Skeletal muscle tissue (tissue), 4 donors: ENCODE results near the gene GPX2. TPM values are rescaled to one million over a fixed set of nuclear protein-coding genes. Genes with fewer than 3 reads are reported as not detected.
A peak's percentile ranks its signal among the peaks of the same experiment; 100 is the strongest.

ENCODE experiments used
- H3K27ac ChIP-seq: one replicate; pipeline ENCODE4 v1.7.0; 2013; ENCODE audit warnings: mild to moderate bottlenecking, low read depth, low read length, inconsistent platforms
- H3K27me3 ChIP-seq, 3 donors: one replicate each; pipeline ENCODE4 v1.7.0; 2013; ENCODE audit warnings: low read length in 3 of 3; ENCODE audit not compliant: control insufficient read depth in 3 of 3, insufficient read depth in 3 of 3
- H3K36me3 ChIP-seq, 3 donors: one replicate each; pipeline ENCODE4 v1.7.0; 2013; ENCODE audit warnings: low read length in 3 of 3; ENCODE audit not compliant: control insufficient read depth in 3 of 3, insufficient read depth in 3 of 3
- H3K4me1 ChIP-seq, 3 donors: one replicate each; pipeline ENCODE4 v1.7.0; 2013; ENCODE audit warnings: low read length in 3 of 3, mild to moderate bottlenecking in 3 of 3; ENCODE audit not compliant: control insufficient read depth in 3 of 3, insufficient read depth in 3 of 3
- H3K4me3 ChIP-seq, 3 donors: one replicate each; pipeline ENCODE4 v1.7.0; 2013; ENCODE audit warnings: low read length in 3 of 3
- H3K9ac ChIP-seq, 3 donors: one replicate each; pipeline ENCODE4 v1.7.0; 2013; ENCODE audit warnings: low read length in 3 of 3, mild to moderate bottlenecking in 3 of 3, moderate library complexity in 2 of 3, low read depth in 1 of 3
- H3K9me3 ChIP-seq, 3 donors: one replicate each; pipeline ENCODE4 v1.7.0; 2013; ENCODE audit warnings: low read length in 3 of 3; ENCODE audit not compliant: control insufficient read depth in 3 of 3
- total RNA-seq: library from RNA; depleted of rRNA; stranded (reverse); fragments of >200 nt; gene quantifications from one replicate; pipeline ENCODE4 v1.2.3, GENCODE V29; 2014
- donor health status: Osteomylitis.

Gene GPX2
- total RNA-seq, 1 donor from 2014 or later, result not detected

GRCh38 chr14:64973026-64973442 lies 30.5 kb upstream of the GPX2 start:
- peaks cover 12 to 26% (median 17%) of the 10 kb centered on the region in 3 donors for H3K4me1 ChIP-seq
- no peak overlapping the region for H3K4me3 ChIP-seq
- H3K27ac ChIP-seq, result no peak overlapping the region

GRCh38 chr14:64971943-64972791 lies 29.6 kb upstream of the GPX2 start, which contains the start of gene RAB15:
Gene RAB15 (minus strand): TSS chr14:64972336. CDS start chr14:64972076, 260 bp downstream.
- Histone ChIP-seq H3K4me1 (peaks cover 12 to 26% (median 17%) of the 10 kb centered on the region in 3 donors), H3K9ac (peak within 1 kb of the TSS; percentile 65 to 79 (median 68))

More at GRCh38 chr14:64973026-64973442, 30.5 kb upstream of the GPX2 start:
- H3K36me3 ChIP-seq, result peaks cover 0 to 2% (median 0%) of the 10 kb centered on the region in 3 donors
- peak overlapping the region in 1 of 3 donors; percentile 65 for H3K9ac ChIP-seq
- H3K9me3 ChIP-seq, result no peaks in the 10 kb centered on the region
- no peaks in the 10 kb centered on the region for H3K27me3 ChIP-seq

GRCh38 chr14:64971491-64971942 lies 29.0 kb upstream of the GPX2 start:
- H3K4me1 ChIP-seq, result peaks cover 12 to 26% (median 17%) of the 10 kb centered on the region in 3 donors
- no peaks in the 10 kb centered on the region for H3K9me3 ChIP-seq
- no peaks in the 10 kb centered on the region for H3K27me3 ChIP-seq
- peak overlapping the region; percentile 69 to 71 (median 70) for H3K4me3 ChIP-seq
- peaks cover 0 to 2% (median 0%) of the 10 kb centered on the region in 3 donors for H3K36me3 ChIP-seq
- H3K27ac ChIP-seq, result no peak overlapping the region
- H3K9ac ChIP-seq, result peak overlapping the region; percentile 64 to 79 (median 68)

More at GRCh38 chr14:64971943-64972791, 29.6 kb upstream of the GPX2 start, which contains the start of gene RAB15:
- H3K4me3 ChIP-seq, result peak within 1 kb of the TSS; percentile 69 to 71 (median 70)
- H3K36me3 ChIP-seq, result peaks cover 0 to 2% (median 0%) of the 10 kb centered on the region in 3 donors
- no peaks in the 10 kb centered on the region for H3K9me3 ChIP-seq
- H3K27ac ChIP-seq, result no peak within 1 kb of the TSS
- H3K27me3 ChIP-seq, result no peaks in the 10 kb centered on the region

GRCh38 chr14:64970776-64971477 lies 28.4 kb upstream of the GPX2 start:
- Histone ChIP-seq H3K27me3 (no peaks in the 10 kb centered on the region), H3K36me3 (peaks cover 0 to 2% (median 0%) of the 10 kb centered on the region in 3 donors), H3K9ac (peak overlapping the region; percentile 64 to 79 (median 68)), H3K4me1 (peaks cover 13 to 27% (median 19%) of the 10 kb centered on the region in 3 donors), H3K4me3 (peak overlapping the region; percentile 69 to 71 (median 70)), H3K9me3 (no peaks in the 10 kb centered on the region), H3K27ac (no peak overlapping the region)

- peaks cover 18 to 34% (median 26%) of the 10 kb centered on the region in 3 donors for H3K4me1 ChIP-seq
- no peaks in the 10 kb centered on the region for H3K9me3 ChIP-seq
- H3K27me3 ChIP-seq, result no peaks in the 10 kb centered on the region
- H3K4me3 ChIP-seq, result no peak overlapping the region
- H3K27ac ChIP-seq, result no peak overlapping the region
- peaks cover 0 to 2% (median 0%) of the 10 kb centered on the region in 3 donors for H3K36me3 ChIP-seq
- H3K9ac ChIP-seq, result no peak overlapping the region
Measured at GRCh38 chr14:64970041-64970440, 27.5 kb upstream of the GPX2 start.

- Histone ChIP-seq H3K27ac (no peak overlapping the region), H3K27me3 (no peaks in the 10 kb centered on the region), H3K4me1 (peaks cover 18 to 34% (median 26%) of the 10 kb centered on the region in 3 donors), H3K9me3 (no peaks in the 10 kb centered on the region), H3K4me3 (no peak overlapping the region), H3K9ac (no peak overlapping the region), H3K36me3 (peaks cover 0 to 2% (median 0%) of the 10 kb centered on the region in 3 donors)
Measured at GRCh38 chr14:64968651-64969050, 26.1 kb upstream of the GPX2 start.

- no peak overlapping the region for H3K9ac ChIP-seq
- H3K27ac ChIP-seq, result no peak overlapping the region
- no peak overlapping the region for H3K4me3 ChIP-seq
- peaks cover 0 to 2% (median 0%) of the 10 kb centered on the region in 3 donors for H3K36me3 ChIP-seq
- no peaks in the 10 kb centered on the region for H3K9me3 ChIP-seq
- H3K4me1 ChIP-seq, result peaks cover 18 to 34% (median 26%) of the 10 kb centered on the region in 3 donors
- H3K27me3 ChIP-seq, result no peaks in the 10 kb centered on the region
Measured at GRCh38 chr14:64968167-64968566, 25.6 kb upstream of the GPX2 start.

- Histone ChIP-seq H3K4me1 (peaks cover 14 to 27% (median 22%) of the 10 kb centered on the region in 3 donors), H3K9me3 (no peaks in the 10 kb centered on the region), H3K27me3 (no peaks in the 10 kb centered on the region), H3K27ac (no peak overlapping the region), H3K9ac (no peak overlapping the region), H3K36me3 (peaks cover 0 to 2% (median 0%) of the 10 kb centered on the region in 3 donors), H3K4me3 (no peak overlapping the region)
Measured at GRCh38 chr14:64966976-64967375, 24.4 kb upstream of the GPX2 start.

- Histone ChIP-seq H3K27ac (no peak overlapping the region), H3K9ac (no peak overlapping the region), H3K4me3 (no peak overlapping the region), H3K4me1 (peaks cover 17 to 25% (median 21%) of the 10 kb centered on the region in 3 donors), H3K36me3 (peaks cover 0 to 2% (median 0%) of the 10 kb centered on the region in 3 donors), H3K27me3 (no peaks in the 10 kb centered on the region), H3K9me3 (no peaks in the 10 kb centered on the region)
Measured at GRCh38 chr14:64965356-64966000, 22.9 kb upstream of the GPX2 start.
